ENCODE data around the gene ZNF526.
"Not testable (repeated sequence)": the region's sequence is repeated elsewhere in the genome, so short reads cannot be mapped to it uniquely, and the experiment has no call there.

Gene ZNF526

GRCh38 chr19:42255766-42256745 is 35.9 kb downstream of the ZNF526 start:
- no peaks in the 10 kb centered on the region for H3K9me3 ChIP-seq
- DNase-seq, result peak; percentile 58 to 79
- intact Hi-C loops (cut with DNase I; ENCODE audit: low total_unique reads), result no loop called here
- peaks cover 0 to 33% (median 30%) of the 10 kb centered on the region in 4 donors for H3K4me1 ChIP-seq
- peak overlapping the region; percentile 85 to 97 for H3K4me3 ChIP-seq
- H3K36me3 ChIP-seq, result no peaks in the 10 kb centered on the region
- peak overlapping the region; percentile 99 for H3K27ac ChIP-seq
- H3K27me3 ChIP-seq, result no peaks in the 10 kb centered on the region
- no peak for TF ChIP-seq CTCF (IDR thresholded peaks at IDR 0.05)

GRCh38 chr19:42257842-42258241 is 37.7 kb downstream of the ZNF526 start:
- H3K4me3 ChIP-seq; intact Hi-C loops (cut with DNase I; ENCODE audit: low total_unique reads); DNase-seq; H3K27ac ChIP-seq; H3K36me3 ChIP-seq; H3K9me3 ChIP-seq; H3K27me3 ChIP-seq: not testable (repeated sequence)
- H3K4me1 ChIP-seq, result peaks cover 0 to 15% (median 12%) of the 10 kb centered on the region in 4 donors

- Histone ChIP-seq H3K36me3 (no peaks in the 10 kb centered on the region), H3K27me3 (no peaks in the 10 kb centered on the region), H3K4me1 (no peaks in the 10 kb centered on the region), H3K27ac (no peak overlapping the region), H3K9me3 (no peaks in the 10 kb centered on the region), H3K4me3 (no peak overlapping the region)
- DNase-seq, result no peak
- no peak for TF ChIP-seq CTCF (IDR thresholded peaks at IDR 0.05)
- intact Hi-C loops (cut with DNase I; ENCODE audit: low total_unique reads), result no loop called here
Observed at GRCh38 chr19:42261763-42262162, 41.7 kb downstream of the ZNF526 start.

- H3K4me3 ChIP-seq; DNase-seq; H3K9me3 ChIP-seq; H3K36me3 ChIP-seq; intact Hi-C loops (cut with DNase I; ENCODE audit: low total_unique reads); H3K27me3 ChIP-seq; H3K27ac ChIP-seq: not testable (repeated sequence)
- H3K4me1 ChIP-seq, result peaks cover 0 to 24% (median 21%) of the 10 kb centered on the region in 4 donors
Observed at GRCh38 chr19:42266105-42266504, 46.0 kb downstream of the ZNF526 start.

GRCh38 chr19:42266928-42267603 is 47.0 kb downstream of the ZNF526 start:
- H3K36me3 ChIP-seq; H3K4me3 ChIP-seq; H3K27ac ChIP-seq; DNase-seq; H3K27me3 ChIP-seq; H3K9me3 ChIP-seq; intact Hi-C loops (cut with DNase I; ENCODE audit: low total_unique reads): not testable (repeated sequence)
- peaks cover 0 to 34% (median 29%) of the 10 kb centered on the region in 4 donors for H3K4me1 ChIP-seq

- no peak for TF ChIP-seq CTCF (IDR thresholded peaks at IDR 0.05)
- Histone ChIP-seq H3K9me3 (no peaks in the 10 kb centered on the region), H3K27ac (peak overlapping the region; percentile 94 to 99), H3K4me3 (peak overlapping the region; percentile 59 to 75), H3K36me3 (peaks cover 7 to 11% (median 10%) of the 10 kb centered on the region in 3 donors), H3K27me3 (no peaks in the 10 kb centered on the region), H3K4me1 (peaks cover 0 to 40% (median 31%) of the 10 kb centered on the region in 4 donors)
- intact Hi-C loops (cut with DNase I; ENCODE audit: low total_unique reads), result loop anchor here (1.0 kb wide), 1 partner anchor 13 kb away; no protein-coding TSS in a partner anchor
- DNase-seq, result no peak
Observed at GRCh38 chr19:42267644-42268141, 47.6 kb downstream of the ZNF526 start.

Measured in tibial artery (tissue), 4 donors.